OCI-LY7 (cell line): ENCODE data around the gene TRIP10.

Experiments used
- EZH2phosphoT487 ChIP-seq: fragments of 200-600 bp; sonication (generic); IDR thresholded peaks from 2 replicates; pipeline ENCODE4 v1.6.1; 2018; ENCODE audit warnings: low read depth, borderline replicate concordance, mild to moderate bottlenecking, mixed run types, antibody characterized with exemption, low read length, moderate library complexity, mixed read lengths
- TF ChIP-seq, protein P1 (sequence below): fragments of 200-600 bp; sonication (generic); conservative IDR thresholded peaks from 2 replicates; pipeline ENCODE4 v1.5.1; 2014; ENCODE audit warnings: mild to moderate bottlenecking, antibody characterized with exemption, low read length, moderate library complexity, mixed read lengths

GRCh38 chr19:6711078-6711361 is 28.5 kb upstream of the TRIP10 start:
- TF ChIP-seq, protein P1, sequence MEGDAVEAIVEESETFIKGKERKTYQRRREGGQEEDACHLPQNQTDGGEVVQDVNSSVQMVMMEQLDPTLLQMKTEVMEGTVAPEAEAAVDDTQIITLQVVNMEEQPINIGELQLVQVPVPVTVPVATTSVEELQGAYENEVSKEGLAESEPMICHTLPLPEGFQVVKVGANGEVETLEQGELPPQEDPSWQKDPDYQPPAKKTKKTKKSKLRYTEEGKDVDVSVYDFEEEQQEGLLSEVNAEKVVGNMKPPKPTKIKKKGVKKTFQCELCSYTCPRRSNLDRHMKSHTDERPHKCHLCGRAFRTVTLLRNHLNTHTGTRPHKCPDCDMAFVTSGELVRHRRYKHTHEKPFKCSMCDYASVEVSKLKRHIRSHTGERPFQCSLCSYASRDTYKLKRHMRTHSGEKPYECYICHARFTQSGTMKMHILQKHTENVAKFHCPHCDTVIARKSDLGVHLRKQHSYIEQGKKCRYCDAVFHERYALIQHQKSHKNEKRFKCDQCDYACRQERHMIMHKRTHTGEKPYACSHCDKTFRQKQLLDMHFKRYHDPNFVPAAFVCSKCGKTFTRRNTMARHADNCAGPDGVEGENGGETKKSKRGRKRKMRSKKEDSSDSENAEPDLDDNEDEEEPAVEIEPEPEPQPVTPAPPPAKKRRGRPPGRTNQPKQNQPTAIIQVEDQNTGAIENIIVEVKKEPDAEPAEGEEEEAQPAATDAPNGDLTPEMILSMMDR = no peak
- no peak for TF ChIP-seq EZH2phosphoT487
